Stimulated activated CD4-positive, alpha-beta T cell treated with anti-CD3 and anti-CD28 coated beads, Interleukin-4, amount 100 ng/mL, for 1 hour (primary cell): ENCODE data around the gene FXYD3.

ENCODE experiments used
- DNase-seq: peaks from one replicate; pipeline ENCODE4 v3.0.0-alpha.2; 2020

The FXYD3 gene

GRCh38 chr19:35166100-35167063 is 50.8 kb downstream of the FXYD3 start:
- DNase-seq: no peak

GRCh38 chr19:35167251-35168119 is 51.9 kb downstream of the FXYD3 start:
- DNase-seq: no peak

GRCh38 chr19:35168196-35168595 is 52.6 kb downstream of the FXYD3 start:
- no peak for DNase-seq

- no peak for DNase-seq
These were observed 53.8 kb downstream of the FXYD3 start for GRCh38 chr19:35169221-35169995.

GRCh38 chr19:35170359-35171061 is 54.9 kb downstream of the FXYD3 start:
- no peak for DNase-seq

GRCh38 chr19:35171730-35172129 is 56.1 kb downstream of the FXYD3 start:
- no peak for DNase-seq
